ENCODE data around the gene PLPPR4.

PLPPR4 gene

GRCh38 chr1:99352821-99353220, 88.5 kb downstream of the PLPPR4 start:
- DNase-seq, result no peak

- no peak for DNase-seq
These were observed 94.5 kb downstream of the PLPPR4 start for GRCh38 chr1:99358770-99359169.
